ENCODE results near the gene PGAM5. TPM values are rescaled to one million over a fixed set of nuclear protein-coding genes. Genes with fewer than 3 reads are reported as not detected.

The PGAM5 gene
- total and polyA plus RNA-seq, 9 donors, result 16.8 to 25.8 (median 21.3) TPM

DNA sequence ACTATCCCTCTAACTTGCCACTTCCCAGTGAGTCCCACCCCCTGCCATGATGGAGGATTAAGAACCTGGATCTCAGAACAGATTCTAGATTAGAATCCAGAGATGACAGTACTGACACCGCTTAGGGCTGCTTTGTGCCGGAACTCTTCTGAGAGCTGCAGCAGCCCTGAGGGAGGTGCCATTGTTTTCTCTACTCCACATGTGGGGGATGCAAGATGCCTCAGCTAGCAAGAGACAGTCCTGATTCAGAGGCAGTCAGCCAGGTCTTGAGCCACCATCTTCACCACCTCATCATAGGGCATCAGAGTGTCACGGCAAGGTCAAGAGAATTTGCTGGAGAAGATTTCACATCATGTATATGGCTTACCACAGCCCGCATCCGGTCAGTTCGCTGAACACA is 3.4 kb upstream of the PGAM5 start:
- Histone ChIP-seq H3K27me3 (ENCODE audit: control insufficient read depth, insufficient read depth, low read length) (no peaks in the 10 kb centered on the region), H3K4me3 (ENCODE audit: low read length) (no peak overlapping the region), H3K4me1 (ENCODE audit: control insufficient read depth, insufficient read depth, low read length) (peaks cover 9% of the 10 kb centered on the region), H3K9me3 (replicated peaks; ENCODE audit: control insufficient read depth, low read depth, low read length) (no peaks in the 10 kb centered on the region), H3K36me3 (ENCODE audit: control insufficient read depth, insufficient read depth, low read length) (peaks cover 4% of the 10 kb centered on the region), H3K27ac (ENCODE audit: low read length) (no peak overlapping the region)
- 100% methylated on average over 4 of the region's 6 CpGs for WGBS (ENCODE audit: insufficient coverage)
- no peak for DNase-seq

DNA sequence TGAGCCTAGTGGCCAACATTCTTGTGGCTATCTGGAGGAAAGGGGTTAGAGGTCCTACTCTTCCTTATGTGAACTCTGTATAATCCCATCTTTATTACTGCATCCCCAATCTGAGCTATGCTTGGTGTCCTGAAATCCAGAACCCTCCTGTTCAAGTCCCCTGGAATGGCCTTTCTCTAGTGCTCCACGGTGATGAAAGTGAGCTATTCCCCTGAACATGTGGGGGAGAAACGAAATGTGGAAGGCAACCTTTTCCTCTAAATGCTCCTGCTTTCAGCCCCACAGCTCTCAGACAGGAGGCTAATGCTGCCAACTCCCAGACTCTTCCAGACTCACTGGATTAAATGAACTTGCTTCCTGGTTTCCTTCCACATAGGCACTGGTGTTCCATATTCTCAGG is 2.5 kb upstream of the PGAM5 start:
- H3K4me1 ChIP-seq (ENCODE audit: control insufficient read depth, insufficient read depth, low read length), result peaks cover 9% of the 10 kb centered on the region
- H3K4me3 ChIP-seq (ENCODE audit: low read length), result no peak overlapping the region
- peaks cover 2% of the 10 kb centered on the region for H3K36me3 ChIP-seq (ENCODE audit: control insufficient read depth, insufficient read depth, low read length)
- H3K9me3 ChIP-seq (replicated peaks; ENCODE audit: control insufficient read depth, low read depth, low read length), result no peaks in the 10 kb centered on the region
- DNase-seq, result no peak
- no CpG with 5 or more reads among the region's 2 CpGs for WGBS (ENCODE audit: insufficient coverage)
- no peak overlapping the region for H3K27ac ChIP-seq (ENCODE audit: low read length)
- no peaks in the 10 kb centered on the region for H3K27me3 ChIP-seq (ENCODE audit: control insufficient read depth, insufficient read depth, low read length)

DNA sequence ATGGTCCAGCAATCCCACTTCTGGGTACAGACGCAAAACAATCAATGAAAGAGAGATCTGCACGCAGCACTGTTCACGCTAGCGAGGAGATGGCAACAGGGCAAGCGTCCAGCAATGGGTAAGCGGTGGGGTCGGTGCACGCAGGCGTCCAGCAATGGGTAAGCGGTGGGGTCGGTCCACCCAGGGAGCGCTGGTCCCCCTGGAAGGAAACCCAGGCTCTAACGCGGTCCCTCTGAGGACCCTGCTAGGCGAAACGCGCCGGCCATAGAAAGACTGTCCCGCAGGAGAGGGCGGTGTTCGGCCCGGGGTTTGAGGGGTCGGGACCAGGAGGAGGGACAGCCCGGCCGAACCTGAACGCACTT is 618 bp upstream of the PGAM5 start:
- DNase-seq, result no peak
- Histone ChIP-seq H3K4me1 (ENCODE audit: control insufficient read depth, insufficient read depth, low read length) (peaks cover 9% of the 10 kb centered on the region), H3K27me3 (ENCODE audit: control insufficient read depth, insufficient read depth, low read length) (no peaks in the 10 kb centered on the region), H3K9me3 (replicated peaks; ENCODE audit: control insufficient read depth, low read depth, low read length) (no peaks in the 10 kb centered on the region), H3K36me3 (ENCODE audit: control insufficient read depth, insufficient read depth, low read length) (peaks cover 4% of the 10 kb centered on the region), H3K27ac (ENCODE audit: low read length) (peak overlapping the region; percentile 81), H3K4me3 (ENCODE audit: low read length) (peak overlapping the region; percentile 92)
- 1% methylated on average over 26 of the region's 26 CpGs for WGBS (ENCODE audit: insufficient coverage)

DNA sequence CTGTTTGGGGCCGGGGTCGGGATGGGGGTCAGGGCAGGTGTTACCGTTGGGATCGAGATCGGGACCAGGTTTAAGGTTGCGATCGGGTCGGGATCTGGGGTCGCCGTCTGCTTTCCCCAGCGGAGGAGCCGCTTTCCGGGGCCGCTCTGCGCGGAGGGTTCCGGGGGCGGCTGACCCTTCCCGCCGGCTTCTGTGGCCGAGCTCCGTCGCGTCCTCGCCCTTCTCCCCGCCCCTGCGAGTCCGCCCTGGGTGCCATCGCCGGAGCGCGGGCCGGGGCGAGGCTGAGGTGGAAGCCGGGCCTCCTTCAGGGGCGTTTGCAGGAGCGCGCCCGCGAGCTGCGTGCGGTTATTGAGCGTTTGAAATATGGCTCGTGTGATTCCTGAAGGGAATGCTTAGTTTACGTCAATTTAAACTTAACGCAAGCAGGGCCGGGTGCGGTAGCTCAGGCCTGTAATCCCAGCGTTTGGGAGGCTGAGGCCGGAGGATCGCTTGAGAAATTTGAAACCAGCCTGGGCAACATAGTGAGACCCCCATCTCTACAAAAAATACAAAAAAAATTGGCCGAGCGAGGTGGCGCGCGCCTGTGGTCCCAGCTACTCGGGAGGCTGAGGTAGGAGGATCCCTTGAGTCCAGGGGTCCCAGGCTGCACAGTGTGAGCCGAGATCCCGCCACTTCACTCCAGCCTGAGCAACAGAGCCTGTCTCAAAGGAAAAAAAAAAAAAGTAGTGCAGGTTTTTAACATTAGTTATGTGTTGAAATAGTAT is 620 bp downstream of the PGAM5 start:
- Histone ChIP-seq H3K4me1 (ENCODE audit: control insufficient read depth, insufficient read depth, low read length) (peaks cover 9% of the 10 kb centered on the region), H3K27ac (ENCODE audit: low read length) (no peak overlapping the region)
- WGBS (ENCODE audit: insufficient coverage), result 8% methylated on average over 59 of the region's 59 CpGs

DNA sequence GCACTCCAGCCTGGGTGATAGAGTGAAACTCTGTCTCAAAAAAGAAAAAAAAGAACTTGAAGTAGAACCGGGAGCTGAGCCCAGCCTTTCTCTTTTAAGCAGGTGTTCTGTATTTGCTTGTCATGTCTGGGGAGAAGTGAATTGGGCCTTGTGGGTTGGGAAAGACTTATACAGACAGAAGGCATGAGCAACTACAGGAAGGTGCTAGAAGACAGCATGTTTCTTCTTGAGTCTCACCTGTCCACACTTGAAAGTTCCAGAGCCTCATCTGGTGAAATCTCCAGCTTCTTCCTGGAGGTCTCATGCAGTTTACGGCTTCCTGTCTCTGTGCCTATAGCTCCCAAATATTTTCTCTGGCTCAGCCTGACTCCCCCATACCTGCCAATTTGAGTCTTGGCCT is 2.5 kb downstream of the PGAM5 start:
- DNase-seq, result no peak
- peaks cover 9% of the 10 kb centered on the region for H3K4me1 ChIP-seq (ENCODE audit: control insufficient read depth, insufficient read depth, low read length)
- 78% methylated on average over 2 of the region's 2 CpGs for WGBS (ENCODE audit: insufficient coverage)

More for the DNA sequence above, 620 bp downstream of the PGAM5 start:
- Histone ChIP-seq H3K9me3 (replicated peaks; ENCODE audit: control insufficient read depth, low read depth, low read length) (no peaks in the 10 kb centered on the region), H3K27me3 (ENCODE audit: control insufficient read depth, insufficient read depth, low read length) (no peaks in the 10 kb centered on the region), H3K4me3 (ENCODE audit: low read length) (peak overlapping the region; percentile 66), H3K36me3 (ENCODE audit: control insufficient read depth, insufficient read depth, low read length) (peaks cover 9% of the 10 kb centered on the region)
- no peak for DNase-seq

DNA sequence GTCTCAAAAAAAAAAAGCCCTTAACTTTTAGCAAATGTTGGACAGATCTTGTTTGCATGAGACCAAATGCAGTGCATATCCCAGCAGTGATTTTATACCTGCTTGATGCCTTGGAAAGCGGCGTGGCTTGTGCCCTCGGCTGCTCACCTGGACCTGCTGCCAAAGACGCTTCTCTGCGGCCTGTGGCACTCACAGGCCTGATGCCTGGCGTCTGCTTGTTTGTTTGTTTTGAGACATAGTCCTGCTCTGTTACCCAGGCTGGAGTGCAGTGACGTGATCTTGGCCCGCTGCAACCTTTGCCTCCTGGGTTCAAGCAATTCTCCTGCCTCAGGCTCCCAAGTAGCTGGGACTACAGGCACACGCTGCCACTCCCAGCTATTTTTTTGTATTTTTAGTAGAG is 5.2 kb downstream of the PGAM5 start:
- H3K4me3 ChIP-seq (ENCODE audit: low read length), result no peak overlapping the region
- H3K9me3 ChIP-seq (replicated peaks; ENCODE audit: control insufficient read depth, low read depth, low read length), result no peaks in the 10 kb centered on the region
- no peak for DNase-seq
- peaks cover 3% of the 10 kb centered on the region for H3K4me1 ChIP-seq (ENCODE audit: control insufficient read depth, insufficient read depth, low read length)
- peaks cover 46% of the 10 kb centered on the region for H3K36me3 ChIP-seq (ENCODE audit: control insufficient read depth, insufficient read depth, low read length)
- WGBS (ENCODE audit: insufficient coverage), result 93% methylated on average over 8 of the region's 9 CpGs
- H3K27ac ChIP-seq (ENCODE audit: low read length), result no peak overlapping the region
- no peaks in the 10 kb centered on the region for H3K27me3 ChIP-seq (ENCODE audit: control insufficient read depth, insufficient read depth, low read length)

More for the DNA sequence above, 2.5 kb downstream of the PGAM5 start:
- H3K27ac ChIP-seq (ENCODE audit: low read length), result no peak overlapping the region
- H3K4me3 ChIP-seq (ENCODE audit: low read length), result no peak overlapping the region
- H3K9me3 ChIP-seq (replicated peaks; ENCODE audit: control insufficient read depth, low read depth, low read length), result no peaks in the 10 kb centered on the region
- no peaks in the 10 kb centered on the region for H3K27me3 ChIP-seq (ENCODE audit: control insufficient read depth, insufficient read depth, low read length)
- peaks cover 25% of the 10 kb centered on the region for H3K36me3 ChIP-seq (ENCODE audit: control insufficient read depth, insufficient read depth, low read length)

DNA sequence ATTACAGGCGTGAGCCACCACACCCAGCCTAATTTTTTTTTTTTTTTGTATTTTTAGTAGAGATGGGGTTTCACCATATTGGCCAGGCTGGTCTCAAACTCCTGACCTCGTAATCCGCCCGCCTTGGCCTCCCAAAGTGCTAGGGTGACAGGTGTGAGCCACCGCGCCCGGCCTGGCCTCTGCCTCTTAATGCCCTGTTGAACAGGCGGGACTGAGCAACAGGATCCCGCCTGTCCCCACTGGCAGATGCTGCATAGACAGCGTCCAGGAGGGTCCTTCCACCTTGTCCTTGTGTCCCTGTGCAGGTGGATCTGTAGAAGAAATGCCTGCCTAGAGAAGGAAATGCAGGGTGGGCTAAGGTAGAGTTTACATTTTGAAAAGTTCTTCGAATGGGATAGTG is 5.7 kb downstream of the PGAM5 start:
- peaks cover 2% of the 10 kb centered on the region for H3K4me1 ChIP-seq (ENCODE audit: control insufficient read depth, insufficient read depth, low read length)
- no peaks in the 10 kb centered on the region for H3K9me3 ChIP-seq (replicated peaks; ENCODE audit: control insufficient read depth, low read depth, low read length)
- H3K36me3 ChIP-seq (ENCODE audit: control insufficient read depth, insufficient read depth, low read length), result peaks cover 51% of the 10 kb centered on the region
- no peak overlapping the region for H3K4me3 ChIP-seq (ENCODE audit: low read length)
- WGBS (ENCODE audit: insufficient coverage), result 98% methylated on average over 7 of the region's 11 CpGs
- H3K27me3 ChIP-seq (ENCODE audit: control insufficient read depth, insufficient read depth, low read length), result no peaks in the 10 kb centered on the region
- no peak for DNase-seq
- no peak overlapping the region for H3K27ac ChIP-seq (ENCODE audit: low read length)

DNA sequence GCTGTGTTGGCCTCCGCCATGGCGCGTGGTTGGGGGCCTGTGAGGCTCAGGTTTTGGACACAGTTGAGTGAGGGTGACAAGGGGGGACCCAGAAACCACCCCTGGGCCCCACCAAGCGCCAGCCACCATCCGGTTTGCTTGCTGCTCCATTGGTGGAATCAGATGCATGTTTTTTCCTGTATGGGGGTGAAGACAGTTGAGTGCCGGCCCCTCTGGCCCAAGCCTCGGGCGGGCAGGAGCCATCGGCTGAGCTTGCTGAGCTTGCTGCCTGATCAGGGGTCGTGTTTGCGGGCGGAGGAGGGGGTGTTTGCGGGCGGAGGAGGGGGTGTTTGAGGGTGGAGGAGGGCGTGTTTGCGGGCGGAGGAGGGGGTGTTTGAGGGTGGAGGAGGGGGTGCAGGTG is 6.4 kb downstream of the PGAM5 start:
- Histone ChIP-seq H3K27me3 (ENCODE audit: control insufficient read depth, insufficient read depth, low read length) (no peaks in the 10 kb centered on the region), H3K4me3 (ENCODE audit: low read length) (no peak overlapping the region), H3K4me1 (ENCODE audit: control insufficient read depth, insufficient read depth, low read length) (no peaks in the 10 kb centered on the region), H3K27ac (ENCODE audit: low read length) (no peak overlapping the region), H3K36me3 (ENCODE audit: control insufficient read depth, insufficient read depth, low read length) (peaks cover 54% of the 10 kb centered on the region), H3K9me3 (replicated peaks; ENCODE audit: control insufficient read depth, low read depth, low read length) (no peaks in the 10 kb centered on the region)
- DNase-seq, result no peak
- WGBS (ENCODE audit: insufficient coverage), result 83% methylated on average over 13 of the region's 17 CpGs

DNA sequence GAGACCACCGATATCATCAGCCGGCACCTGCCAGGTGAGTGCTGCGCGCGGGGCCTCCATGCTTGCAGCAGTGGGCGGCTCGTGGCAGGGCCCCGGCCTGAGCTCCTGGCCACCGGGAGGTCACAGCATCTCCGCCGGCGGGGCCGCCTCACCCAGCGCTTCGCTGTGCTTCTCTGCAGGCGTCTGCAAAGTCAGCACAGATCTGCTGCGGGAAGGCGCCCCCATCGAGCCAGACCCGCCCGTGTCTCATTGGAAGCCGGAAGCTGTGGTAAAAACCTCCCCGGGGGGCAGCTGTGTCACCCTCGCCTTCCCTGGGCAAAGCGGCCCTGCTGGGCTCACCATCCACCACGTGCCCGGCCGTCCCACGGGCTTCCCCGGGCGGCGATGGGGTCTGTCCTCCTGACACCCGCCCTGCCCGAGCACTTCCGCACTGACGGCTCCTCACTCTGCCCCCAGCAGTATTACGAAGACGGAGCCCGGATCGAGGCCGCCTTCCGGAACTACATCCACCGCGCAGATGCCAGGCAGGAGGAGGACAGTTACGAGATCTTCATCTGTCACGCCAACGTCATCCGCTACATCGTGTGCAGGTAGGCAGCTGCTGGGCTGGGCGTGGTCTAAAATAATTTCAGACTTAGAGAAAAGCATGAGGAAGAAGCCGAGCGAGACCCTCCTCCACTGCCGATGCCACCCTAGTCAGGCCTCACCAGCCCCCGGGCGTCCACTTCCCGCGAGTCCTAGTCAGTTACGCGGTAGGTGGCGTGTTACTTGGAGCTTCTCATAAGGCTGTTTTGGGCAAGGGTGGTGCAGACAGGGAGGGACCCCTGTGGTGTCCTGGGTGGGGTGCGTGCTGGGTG is 7.1 kb downstream of the PGAM5 start:
- H3K4me1 ChIP-seq (ENCODE audit: control insufficient read depth, insufficient read depth, low read length), result no peaks in the 10 kb centered on the region
- DNase-seq, result no peak
- H3K9me3 ChIP-seq (replicated peaks; ENCODE audit: control insufficient read depth, low read depth, low read length), result no peaks in the 10 kb centered on the region
- 92% methylated on average over 49 of the region's 61 CpGs for WGBS (ENCODE audit: insufficient coverage)
- no peaks in the 10 kb centered on the region for H3K27me3 ChIP-seq (ENCODE audit: control insufficient read depth, insufficient read depth, low read length)
- peaks cover 55% of the 10 kb centered on the region for H3K36me3 ChIP-seq (ENCODE audit: control insufficient read depth, insufficient read depth, low read length)
- no peak overlapping the region for H3K27ac ChIP-seq (ENCODE audit: low read length)
- no peak overlapping the region for H3K4me3 ChIP-seq (ENCODE audit: low read length)

DNA sequence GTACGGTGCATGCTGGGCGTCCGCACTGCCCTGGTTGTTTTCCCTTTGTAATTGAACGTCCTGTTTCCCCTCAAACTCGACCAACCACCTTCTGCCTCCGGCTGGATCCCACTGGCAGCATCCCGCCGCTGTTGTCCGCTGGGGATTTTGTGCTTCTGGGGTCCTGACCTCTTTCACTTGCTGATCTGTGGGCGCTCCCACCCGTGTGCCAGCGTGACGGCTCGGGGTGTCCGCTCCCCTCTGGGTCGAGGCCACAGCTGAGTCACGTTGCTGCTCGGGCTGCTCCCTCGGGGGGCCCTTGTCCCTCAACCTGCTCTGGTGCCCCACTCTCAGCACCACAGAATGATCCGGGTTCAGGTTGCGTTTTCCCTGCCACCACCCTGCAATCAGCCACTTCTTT is 8.0 kb downstream of the PGAM5 start:
- WGBS (ENCODE audit: insufficient coverage), result 83% methylated on average over 20 of the region's 21 CpGs
- no peaks in the 10 kb centered on the region for H3K27me3 ChIP-seq (ENCODE audit: control insufficient read depth, insufficient read depth, low read length)
- no peak overlapping the region for H3K4me3 ChIP-seq (ENCODE audit: low read length)
- H3K4me1 ChIP-seq (ENCODE audit: control insufficient read depth, insufficient read depth, low read length), result no peaks in the 10 kb centered on the region
- DNase-seq, result no peak
- H3K9me3 ChIP-seq (replicated peaks; ENCODE audit: control insufficient read depth, low read depth, low read length), result no peaks in the 10 kb centered on the region
- H3K36me3 ChIP-seq (ENCODE audit: control insufficient read depth, insufficient read depth, low read length), result peaks cover 63% of the 10 kb centered on the region
- no peak overlapping the region for H3K27ac ChIP-seq (ENCODE audit: low read length)
